GM12878 (cell line): ENCODE results near the gene UBALD2.
A peak's percentile ranks its signal among the peaks of the same experiment; 100 is the strongest.

Experiments
- CBFB ChIP-seq: IDR thresholded peaks from 2 replicates; pipeline ENCODE4 v1.6.1; 2016; ENCODE audit warnings: antibody characterized with exemption, low read depth
- JUND ChIP-seq: IDR thresholded peaks from 2 replicates; pipeline ENCODE4 v1.6.1; 2012; ENCODE audit warnings: low read depth, mild to moderate bottlenecking, low read length, improper control_type of control experiment, moderate library complexity
- POLR2A ChIP-seq: IDR thresholded peaks from 2 replicates; pipeline ENCODE4 v1.6.1; 2011; ENCODE audit warnings: low read depth, mild to moderate bottlenecking, low read length
- POLR2AphosphoS5 ChIP-seq: IDR thresholded peaks from 2 replicates; pipeline ENCODE4 v1.6.1; 2011; ENCODE audit warnings: mild to moderate bottlenecking, low read length, inconsistent platforms
- SMC3 ChIP-seq: IDR thresholded peaks from 2 replicates; pipeline ENCODE4 v1.6.1; 2011; ENCODE audit warnings: low read length, improper control_type of control experiment, borderline replicate concordance
- YBX1 ChIP-seq: fragments of 450-650 bp; IDR thresholded peaks from 2 replicates; pipeline ENCODE4 v1.6.1; 2016; ENCODE audit warnings: antibody characterized with exemption
- TF ChIP-seq, protein P1 (sequence below): fragments of 450-650 bp; IDR thresholded peaks from 2 replicates; pipeline ENCODE4 v1.6.1; 2017; ENCODE audit warnings: mild to moderate bottlenecking
- TF ChIP-seq, protein P2 (sequence below), 3 experiments: IDR thresholded peaks in 2 of 3; conservative IDR thresholded peaks in 1 of 3; 2 replicates each; pipeline ENCODE4 v1.5.1; 2011; ENCODE audit warnings: low read depth in 3 of 3, low read length in 3 of 3, mild to moderate bottlenecking in 3 of 3, control low read depth in 2 of 3, moderate library complexity in 2 of 3, inconsistent platforms in 1 of 3, mixed read lengths in 1 of 3; ENCODE audit not compliant: control insufficient read depth in 2 of 3, insufficient read depth in 1 of 3; ENCODE audit errors: extremely low read depth in 1 of 3

- TF ChIP-seq CBFB (no peak), SMC3 (peak; percentile 100), POLR2AphosphoS5 (no peak), POLR2A (no peak), YBX1 (no peak), JUND (no peak)
- TF ChIP-seq, protein P1, sequence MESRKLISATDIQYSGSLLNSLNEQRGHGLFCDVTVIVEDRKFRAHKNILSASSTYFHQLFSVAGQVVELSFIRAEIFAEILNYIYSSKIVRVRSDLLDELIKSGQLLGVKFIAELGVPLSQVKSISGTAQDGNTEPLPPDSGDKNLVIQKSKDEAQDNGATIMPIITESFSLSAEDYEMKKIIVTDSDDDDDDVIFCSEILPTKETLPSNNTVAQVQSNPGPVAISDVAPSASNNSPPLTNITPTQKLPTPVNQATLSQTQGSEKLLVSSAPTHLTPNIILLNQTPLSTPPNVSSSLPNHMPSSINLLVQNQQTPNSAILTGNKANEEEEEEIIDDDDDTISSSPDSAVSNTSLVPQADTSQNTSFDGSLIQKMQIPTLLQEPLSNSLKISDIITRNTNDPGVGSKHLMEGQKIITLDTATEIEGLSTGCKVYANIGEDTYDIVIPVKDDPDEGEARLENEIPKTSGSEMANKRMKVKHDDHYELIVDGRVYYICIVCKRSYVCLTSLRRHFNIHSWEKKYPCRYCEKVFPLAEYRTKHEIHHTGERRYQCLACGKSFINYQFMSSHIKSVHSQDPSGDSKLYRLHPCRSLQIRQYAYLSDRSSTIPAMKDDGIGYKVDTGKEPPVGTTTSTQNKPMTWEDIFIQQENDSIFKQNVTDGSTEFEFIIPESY: no peak
- TF ChIP-seq, protein P2, sequence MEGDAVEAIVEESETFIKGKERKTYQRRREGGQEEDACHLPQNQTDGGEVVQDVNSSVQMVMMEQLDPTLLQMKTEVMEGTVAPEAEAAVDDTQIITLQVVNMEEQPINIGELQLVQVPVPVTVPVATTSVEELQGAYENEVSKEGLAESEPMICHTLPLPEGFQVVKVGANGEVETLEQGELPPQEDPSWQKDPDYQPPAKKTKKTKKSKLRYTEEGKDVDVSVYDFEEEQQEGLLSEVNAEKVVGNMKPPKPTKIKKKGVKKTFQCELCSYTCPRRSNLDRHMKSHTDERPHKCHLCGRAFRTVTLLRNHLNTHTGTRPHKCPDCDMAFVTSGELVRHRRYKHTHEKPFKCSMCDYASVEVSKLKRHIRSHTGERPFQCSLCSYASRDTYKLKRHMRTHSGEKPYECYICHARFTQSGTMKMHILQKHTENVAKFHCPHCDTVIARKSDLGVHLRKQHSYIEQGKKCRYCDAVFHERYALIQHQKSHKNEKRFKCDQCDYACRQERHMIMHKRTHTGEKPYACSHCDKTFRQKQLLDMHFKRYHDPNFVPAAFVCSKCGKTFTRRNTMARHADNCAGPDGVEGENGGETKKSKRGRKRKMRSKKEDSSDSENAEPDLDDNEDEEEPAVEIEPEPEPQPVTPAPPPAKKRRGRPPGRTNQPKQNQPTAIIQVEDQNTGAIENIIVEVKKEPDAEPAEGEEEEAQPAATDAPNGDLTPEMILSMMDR (IDR thresholded peaks at IDR 0.05 in 2 of 3, conservative IDR thresholded peaks at IDR 0.05 in 1 of 3; ENCODE audit: control insufficient read depth in 2 of 3, extremely low read depth in 1 of 3, insufficient read depth in 1 of 3, low read depth in 3 of 3, low read length in 3 of 3): peak; percentile 89 to 97 (median 93)
Observed at GRCh38 chr17:76278952-76279741, 14.0 kb downstream of the UBALD2 start.
